GM23248 (cell line): ENCODE measurements around the gene MPPED2. TPM values are rescaled to one million over a fixed set of nuclear protein-coding genes. Genes with fewer than 3 reads are reported as not detected.

ENCODE experiments used
- DNase-seq: peaks from one replicate; pipeline ENCODE4 v3.0.0-alpha.2; 2015
- H2AFZ ChIP-seq: fragments of 200-600 bp; sonication (generic); 2 replicates; pipeline ENCODE4 v1.6.1; 2016; ENCODE audit warnings: antibody characterized with exemption
- H3F3A ChIP-seq: fragments of 200-600 bp; sonication (generic); 2 replicates; pipeline ENCODE4 v1.6.1; 2016; ENCODE audit warnings: mild to moderate bottlenecking, antibody characterized with exemption, mixed run types; ENCODE audit not compliant: insufficient read depth
- H3K27ac ChIP-seq: fragments of 200-600 bp; sonication (generic); 2 replicates; pipeline ENCODE4 v1.5.1; 2016; ENCODE audit warnings: mild to moderate bottlenecking
- H3K27me3 ChIP-seq: fragments of 200-600 bp; sonication (generic); replicated peaks from 2 replicates; pipeline ENCODE4 v1.6.1; 2016; ENCODE audit warnings: mild to moderate bottlenecking; ENCODE audit not compliant: insufficient read depth
- H3K36me3 ChIP-seq: fragments of 200-600 bp; sonication (generic); 2 replicates; pipeline ENCODE4 v1.6.1; 2016; ENCODE audit warnings: low read depth, mild to moderate bottlenecking
- H3K4me1 ChIP-seq: fragments of 200-600 bp; sonication (generic); 2 replicates; pipeline ENCODE4 v1.6.1; 2016; ENCODE audit warnings: mild to moderate bottlenecking; ENCODE audit not compliant: insufficient read depth
- H3K4me2 ChIP-seq: fragments of 200-600 bp; sonication (generic); one replicate; pipeline ENCODE4 v1.6.1; 2016; ENCODE audit warnings: mild to moderate bottlenecking; ENCODE audit not compliant: unreplicated experiment
- H3K4me3 ChIP-seq: fragments of 200-600 bp; sonication (generic); 2 replicates; pipeline ENCODE4 v1.5.1; 2016; ENCODE audit warnings: mild to moderate bottlenecking
- H3K79me2 ChIP-seq: fragments of 200-600 bp; sonication (generic); 2 replicates; pipeline ENCODE4 v1.6.1; 2016; ENCODE audit warnings: mild to moderate bottlenecking; ENCODE audit not compliant: insufficient read depth
- H3K9ac ChIP-seq: fragments of 200-600 bp; sonication (generic); 2 replicates; pipeline ENCODE4 v1.6.1; 2016; ENCODE audit warnings: mild to moderate bottlenecking
- H3K9me2 ChIP-seq: fragments of 200-600 bp; sonication (generic); 2 replicates; pipeline ENCODE4 v1.6.1; 2016; ENCODE audit warnings: mixed run types, mild to moderate bottlenecking, moderate library complexity; ENCODE audit not compliant: insufficient read depth
- H3K9me3 ChIP-seq: fragments of 200-600 bp; sonication (generic); one replicate; pipeline ENCODE4 v1.6.1; 2017; ENCODE audit warnings: low read depth
- H4K20me1 ChIP-seq: fragments of 200-600 bp; sonication (generic); 2 replicates; pipeline ENCODE4 v1.6.0; 2016; ENCODE audit not compliant: insufficient read depth
- EZH2 ChIP-seq: fragments of 200-600 bp; sonication (generic); IDR thresholded peaks from 2 replicates; pipeline ENCODE4 v1.6.1; 2018; ENCODE audit warnings: antibody characterized with exemption, mild to moderate bottlenecking; ENCODE audit not compliant: insufficient read depth, poor library complexity, severe bottlenecking
- EZH2phosphoT487 ChIP-seq: fragments of 200-600 bp; sonication (generic); IDR thresholded peaks from 2 replicates; pipeline ENCODE4 v1.6.1; 2018; ENCODE audit warnings: antibody characterized with exemption, moderate library complexity, mild to moderate bottlenecking, low read depth; ENCODE audit not compliant: insufficient read depth
- WGBS, 2 experiments: methylation state at CpG; one replicate each; pipeline ENCODE4 v1.1.6; 2015 to 2017; ENCODE audit warnings: low lambda C conversion rate in 2 of 2, low coverage in 1 of 2; ENCODE audit errors: missing lambda C conversion rate in 2 of 2; 5-methylcytosine and 5-hydroxymethylcytosine counted together
- in situ Hi-C: fragments of 300-500 bp; cut with MboI; formaldehyde crosslinking; loops from 2 replicates; pipeline ENCODE4 v1.15.0; 2020
- polyA plus RNA-seq: library from polyadenylated mRNA; unstranded; fragments of >200 nt; fragmentation: Nextera tagmentation; extraction: Ambion mirVana; gene quantifications from 2 replicates; pipeline ENCODE4 v1.2.1, GENCODE V29; 2016
- total RNA-seq: library from RNA; depleted of rRNA; stranded (reverse); fragments of >200 nt; shearing (Covaris generic); gene quantifications from 2 replicates; pipeline ENCODE4 v1.2.3, GENCODE V29; 2014

The MPPED2 gene
- total and polyA plus RNA-seq, 2 experiments from 2014 or later = not detected

DNA sequence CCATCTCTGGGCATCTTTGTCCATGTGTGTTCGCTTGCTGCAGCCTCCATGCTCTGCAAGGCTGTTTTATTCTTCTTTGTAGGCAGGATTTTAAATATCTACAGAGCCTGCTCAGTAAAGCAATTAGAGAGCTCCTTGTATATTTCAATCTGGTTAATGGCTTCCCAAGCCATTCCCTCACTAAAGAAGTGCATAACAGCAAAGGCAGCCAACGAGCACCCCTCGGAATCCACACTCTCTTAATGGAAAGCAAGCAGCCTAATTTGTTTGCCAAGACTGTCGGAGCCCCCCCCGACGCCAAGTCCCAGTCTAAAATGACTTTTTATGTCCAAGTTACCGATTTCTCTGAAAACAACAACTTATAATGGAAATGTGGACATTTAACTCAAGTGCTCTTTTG, 139.6 kb downstream of the MPPED2 start:
- TF ChIP-seq EZH2phosphoT487 (no peak), EZH2 (no peak)
- Histone ChIP-seq H3F3A (no peaks in the 10 kb centered on the region), H3K4me2 (no peak overlapping the region), H3K27me3 (no peaks in the 10 kb centered on the region), H3K9me3 (no peaks in the 10 kb centered on the region), H2AFZ (no peak overlapping the region), H3K9me2 (no peaks in the 10 kb centered on the region), H3K27ac (no peak overlapping the region), H3K4me1 (no peaks in the 10 kb centered on the region), H3K4me3 (no peak overlapping the region), H3K9ac (no peak overlapping the region), H3K79me2 (no peaks in the 10 kb centered on the region), H4K20me1 (no peaks in the 10 kb centered on the region), H3K36me3 (no peaks in the 10 kb centered on the region)
- in situ Hi-C loops = no loop called here
- 21 to 28% methylated on average over 7 of the region's 7 CpGs for WGBS, 2 experiments
- no peak for DNase-seq

DNA sequence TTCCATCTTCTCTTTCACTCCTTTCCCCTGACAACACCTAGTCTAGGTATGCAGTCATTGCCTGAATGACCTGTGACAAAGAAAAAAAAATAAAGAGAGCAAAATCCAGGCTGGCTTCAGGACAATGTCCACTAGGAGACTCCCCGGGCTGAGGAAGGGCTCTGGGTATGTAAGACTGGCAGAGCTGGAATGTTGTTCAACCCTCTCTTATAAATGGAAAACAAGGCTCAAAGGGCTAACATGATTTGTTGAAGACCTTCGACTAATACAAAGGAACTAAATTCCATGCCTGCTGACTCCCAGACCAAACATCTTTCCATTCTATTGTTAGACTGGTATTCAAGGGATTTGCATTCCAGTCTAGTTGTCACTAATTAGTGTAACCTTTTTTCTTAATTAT, 141.1 kb downstream of the MPPED2 start:
- 36 to 51% methylated on average over 2 of the region's 2 CpGs for WGBS, 2 experiments
- Histone ChIP-seq H4K20me1 (no peaks in the 10 kb centered on the region), H3K36me3 (no peaks in the 10 kb centered on the region), H3K27ac (no peak overlapping the region), H3K79me2 (no peaks in the 10 kb centered on the region), H3K9ac (no peak overlapping the region), H3K27me3 (no peaks in the 10 kb centered on the region), H3K4me2 (no peak overlapping the region), H3K9me3 (no peaks in the 10 kb centered on the region), H2AFZ (no peak overlapping the region), H3K4me1 (no peaks in the 10 kb centered on the region), H3K9me2 (no peaks in the 10 kb centered on the region), H3K4me3 (no peak overlapping the region), H3F3A (no peaks in the 10 kb centered on the region)
- no peak for DNase-seq
- no peak for TF ChIP-seq EZH2phosphoT487
- no peak for TF ChIP-seq EZH2
- in situ Hi-C loops = no loop called here

DNA sequence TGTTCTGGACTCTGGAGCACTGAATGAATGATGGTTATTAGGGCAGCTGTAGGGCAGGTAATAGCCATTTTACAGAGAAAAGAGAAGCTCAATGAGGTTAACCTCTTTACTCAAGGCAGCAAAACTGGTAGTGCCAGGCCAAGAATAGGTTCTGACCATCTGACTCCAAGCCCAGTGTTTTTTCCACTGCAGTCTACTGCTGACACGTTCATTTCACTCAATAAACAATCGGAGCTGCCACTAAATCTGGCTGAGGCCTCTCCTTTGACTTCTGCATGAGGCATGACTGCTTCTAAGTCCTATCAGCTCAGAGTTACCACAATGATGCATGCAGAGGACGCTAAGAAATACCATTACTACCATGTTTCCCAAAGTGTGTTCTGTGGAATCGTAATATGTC, 145.6 kb downstream of the MPPED2 start:
- Histone ChIP-seq H3K9me3 (no peaks in the 10 kb centered on the region), H3K4me3 (no peak overlapping the region), H3K4me1 (no peaks in the 10 kb centered on the region), H3K27me3 (no peaks in the 10 kb centered on the region), H3K4me2 (no peak overlapping the region), H2AFZ (no peak overlapping the region), H3K9me2 (no peaks in the 10 kb centered on the region), H3K79me2 (no peaks in the 10 kb centered on the region), H3F3A (no peaks in the 10 kb centered on the region), H4K20me1 (no peaks in the 10 kb centered on the region), H3K36me3 (no peaks in the 10 kb centered on the region), H3K9ac (no peak overlapping the region), H3K27ac (no peak overlapping the region)
- in situ Hi-C loops = no loop called here
- DNase-seq = no peak
- TF ChIP-seq EZH2phosphoT487 (no peak), EZH2 (no peak)
- 30 to 46% methylated on average over 4 of the region's 4 CpGs for WGBS, 2 experiments

DNA sequence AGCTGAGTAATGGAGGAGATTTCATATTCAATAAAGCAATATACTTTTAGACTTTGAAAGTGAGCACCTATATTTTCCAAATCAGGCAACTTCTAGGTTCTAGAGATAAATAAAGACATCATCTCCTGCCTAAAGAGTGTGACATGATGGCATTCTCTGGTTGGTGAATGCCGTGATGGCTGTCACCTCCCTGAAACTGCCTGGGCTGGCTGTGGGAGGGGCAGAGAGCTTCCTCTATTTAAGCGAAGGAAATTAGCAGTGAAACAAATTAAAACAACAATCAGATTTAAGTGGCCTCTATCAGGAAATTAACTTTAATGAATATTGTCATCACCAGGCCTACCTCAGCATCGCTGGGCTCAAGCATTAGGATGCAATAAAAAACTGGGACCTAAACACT, 149.4 kb downstream of the MPPED2 start:
- H3K4me1 ChIP-seq = no peaks in the 10 kb centered on the region
- no peak for TF ChIP-seq EZH2phosphoT487
- no peak for TF ChIP-seq EZH2
- no peak overlapping the region for H3K4me3 ChIP-seq
- no peaks in the 10 kb centered on the region for H3F3A ChIP-seq
- no peaks in the 10 kb centered on the region for H3K36me3 ChIP-seq
- in situ Hi-C loops = no loop called here
- DNase-seq = no peak
- H3K79me2 ChIP-seq = no peaks in the 10 kb centered on the region
- no peak overlapping the region for H3K4me2 ChIP-seq
- H3K27me3 ChIP-seq = no peaks in the 10 kb centered on the region
- H2AFZ ChIP-seq = no peak overlapping the region
- H3K27ac ChIP-seq = no peak overlapping the region
- H4K20me1 ChIP-seq = no peaks in the 10 kb centered on the region
- H3K9ac ChIP-seq = no peak overlapping the region
- no peaks in the 10 kb centered on the region for H3K9me3 ChIP-seq
- H3K9me2 ChIP-seq = no peaks in the 10 kb centered on the region
- WGBS, 2 experiments = 38 to 46% methylated on average over 3 of the region's 3 CpGs

DNA sequence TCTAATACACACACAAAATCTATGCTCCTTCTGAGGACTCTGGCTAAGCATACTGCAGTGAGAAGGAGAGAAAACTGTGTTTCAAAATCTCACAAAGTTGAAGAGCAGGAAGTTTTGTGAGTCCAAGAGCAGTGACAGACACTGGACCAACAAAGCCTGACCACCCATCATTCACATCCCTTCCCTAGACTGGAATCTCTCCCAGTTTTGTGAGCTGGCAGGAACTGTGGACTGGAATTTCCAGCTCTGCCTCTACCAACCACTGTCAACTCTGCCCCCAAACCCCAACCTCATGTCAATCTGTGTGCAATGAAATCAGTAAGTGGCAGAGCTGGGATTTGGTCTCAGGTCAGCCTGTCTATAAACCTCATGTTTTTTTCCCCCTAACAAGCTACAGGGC, 150.7 kb downstream of the MPPED2 start:
- no peaks in the 10 kb centered on the region for H3K79me2 ChIP-seq
- no peaks in the 10 kb centered on the region for H3K9me2 ChIP-seq
- no peaks in the 10 kb centered on the region for H4K20me1 ChIP-seq
- no peak for DNase-seq
- H3K36me3 ChIP-seq = no peaks in the 10 kb centered on the region
- TF ChIP-seq EZH2phosphoT487 (no peak), EZH2 (no peak)
- no peak overlapping the region for H2AFZ ChIP-seq
- H3F3A ChIP-seq = no peaks in the 10 kb centered on the region
- no peak overlapping the region for H3K4me2 ChIP-seq
- in situ Hi-C loops = no loop called here
- no peak overlapping the region for H3K4me3 ChIP-seq
- no peak overlapping the region for H3K9ac ChIP-seq
- H3K27me3 ChIP-seq = no peaks in the 10 kb centered on the region
- no peaks in the 10 kb centered on the region for H3K9me3 ChIP-seq
- H3K27ac ChIP-seq = no peak overlapping the region
- H3K4me1 ChIP-seq = no peaks in the 10 kb centered on the region
